Stimulated activated effector memory CD8-positive, alpha-beta T cell treated with anti-CD3 and anti-CD28 coated beads, Interleukin-12 subunit alpha, Interleukin-12 subunit beta, amount 100 ng/mL, for 72 hours (primary cell): ENCODE results near the gene STARD3NL.
A peak's percentile ranks its signal among the peaks of the same experiment; 100 is the strongest.
"Not testable (repeated sequence)": the region's sequence is repeated elsewhere in the genome, so short reads cannot be mapped to it uniquely, and the experiment has no call there.

Source experiments
- ATAC-seq: fragments of 150-1000 bp; cut with Tn5 transposase; 2 replicates; pipeline ENCODE4 v1.10.0; 2021
- DNase-seq, 2 donors: peaks; one replicate each; pipeline ENCODE4 v3.0.0; 2021 to 2022; ENCODE audit warnings: low spot score in 2 of 2
- H3K27ac Mint-ChIP-seq: one replicate; pipeline ENCODE4 v1.8.0; 2022; ENCODE audit warnings: mild to moderate bottlenecking, mixed read lengths
- H3K36me3 Mint-ChIP-seq: one replicate; pipeline ENCODE4 v1.8.0; 2022; ENCODE audit warnings: mild to moderate bottlenecking, mixed read lengths
- H3K4me1 Mint-ChIP-seq: one replicate; pipeline ENCODE4 v1.8.0; 2022; ENCODE audit warnings: mixed read lengths
- H3K4me3 Mint-ChIP-seq: one replicate; pipeline ENCODE4 v1.8.0; 2022; ENCODE audit warnings: mild to moderate bottlenecking, mixed read lengths
- H3K9me3 Mint-ChIP-seq: one replicate; pipeline ENCODE4 v1.8.0; 2022; ENCODE audit warnings: mixed read lengths

STARD3NL gene

DNA sequence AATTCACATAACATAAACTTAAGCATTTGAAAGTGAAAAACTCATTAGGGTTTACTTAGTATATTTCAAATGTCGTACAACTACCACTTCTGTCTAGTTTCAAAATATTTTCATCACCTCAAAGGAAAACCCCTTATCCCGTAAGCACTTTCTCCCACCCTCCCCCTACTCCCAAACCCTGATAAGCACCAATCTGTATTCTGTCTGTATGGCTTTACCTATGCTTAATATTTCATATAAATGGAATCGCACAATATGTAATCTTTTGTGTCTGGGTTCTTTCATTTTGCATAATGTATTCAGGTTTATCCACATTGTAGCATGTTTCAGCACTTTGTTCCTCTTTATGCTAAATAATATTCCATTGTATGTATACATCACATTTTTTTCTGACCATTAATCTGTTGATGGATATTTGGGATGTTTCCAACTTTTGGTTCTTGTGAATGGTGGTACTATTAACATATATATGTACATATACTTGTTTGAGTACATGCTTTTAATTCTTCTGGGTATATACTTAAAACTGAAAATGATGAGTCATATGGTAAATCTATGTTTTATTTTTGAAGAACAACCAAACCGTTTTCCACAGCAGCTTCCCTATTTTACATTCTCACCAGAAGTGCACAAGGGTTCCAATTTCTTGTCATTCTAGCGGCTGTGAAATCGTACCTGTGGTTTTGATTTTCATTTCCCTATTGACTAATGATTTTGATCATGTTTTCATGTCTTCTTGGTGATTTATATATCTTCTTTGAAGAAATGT, 6.2 kb upstream of the STARD3NL start:
- H3K4me3 Mint-ChIP-seq, result peak overlapping the region; percentile 21
- peak; percentile 87 for ATAC-seq

DNA sequence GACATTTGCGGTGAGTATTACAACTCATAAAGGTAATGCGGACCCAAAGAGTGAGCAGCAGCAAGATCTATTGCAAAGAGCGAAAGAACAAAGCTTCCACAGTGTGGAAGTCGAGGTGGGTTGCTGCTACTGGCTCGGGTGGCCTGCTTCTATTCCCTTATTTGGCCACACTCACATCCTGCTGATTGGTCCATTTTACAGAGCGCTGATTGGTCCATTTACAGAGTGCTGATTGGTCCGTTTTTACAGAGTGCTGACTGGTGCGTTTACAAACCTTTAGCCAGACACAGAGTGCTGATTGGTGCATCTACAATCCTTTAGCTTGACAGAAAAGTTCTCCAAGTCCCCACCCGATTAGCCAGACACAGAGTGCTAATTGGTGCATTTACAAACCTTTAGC, 2.5 kb upstream of the STARD3NL start:
- H3K4me1 Mint-ChIP-seq, result peaks cover 50% of the 10 kb centered on the region
- not testable (repeated sequence) for H3K36me3 Mint-ChIP-seq, H3K9me3 Mint-ChIP-seq, DNase-seq, ATAC-seq, H3K27ac Mint-ChIP-seq, H3K4me3 Mint-ChIP-seq

More for the DNA sequence above, 6.2 kb upstream of the STARD3NL start:
- H3K4me1 Mint-ChIP-seq, result peaks cover 37% of the 10 kb centered on the region
- no peaks in the 10 kb centered on the region for H3K36me3 Mint-ChIP-seq
- DNase-seq, result no peak
- no peaks in the 10 kb centered on the region for H3K9me3 Mint-ChIP-seq
- H3K27ac Mint-ChIP-seq, result no peak overlapping the region

DNA sequence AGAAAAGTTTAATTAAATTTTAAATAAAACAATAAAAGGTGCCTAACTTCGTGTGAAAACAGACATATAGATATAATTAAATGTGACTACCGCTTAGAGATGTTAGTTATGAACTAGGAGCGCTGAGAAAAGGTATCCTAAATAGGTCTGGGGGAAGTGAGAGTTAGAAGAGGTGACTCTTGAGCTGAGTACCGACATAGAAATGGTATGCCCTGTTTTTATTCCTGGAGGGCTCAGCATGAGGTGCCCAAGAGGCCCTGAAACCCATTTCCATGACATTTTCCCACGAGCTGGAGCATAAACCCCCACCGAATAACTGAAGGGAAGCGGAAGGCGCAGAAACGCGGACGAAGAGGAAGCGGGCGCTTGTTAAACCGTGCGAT, 433 bp upstream of the STARD3NL start:
- H3K36me3 Mint-ChIP-seq, result peaks cover 7% of the 10 kb centered on the region
- peak overlapping the region; percentile 96 for H3K4me3 Mint-ChIP-seq
- no peaks in the 10 kb centered on the region for H3K9me3 Mint-ChIP-seq
- peaks cover 41% of the 10 kb centered on the region for H3K4me1 Mint-ChIP-seq
- DNase-seq (no peak), ATAC-seq (no peak)
- H3K27ac Mint-ChIP-seq, result peak overlapping the region; percentile 94

DNA sequence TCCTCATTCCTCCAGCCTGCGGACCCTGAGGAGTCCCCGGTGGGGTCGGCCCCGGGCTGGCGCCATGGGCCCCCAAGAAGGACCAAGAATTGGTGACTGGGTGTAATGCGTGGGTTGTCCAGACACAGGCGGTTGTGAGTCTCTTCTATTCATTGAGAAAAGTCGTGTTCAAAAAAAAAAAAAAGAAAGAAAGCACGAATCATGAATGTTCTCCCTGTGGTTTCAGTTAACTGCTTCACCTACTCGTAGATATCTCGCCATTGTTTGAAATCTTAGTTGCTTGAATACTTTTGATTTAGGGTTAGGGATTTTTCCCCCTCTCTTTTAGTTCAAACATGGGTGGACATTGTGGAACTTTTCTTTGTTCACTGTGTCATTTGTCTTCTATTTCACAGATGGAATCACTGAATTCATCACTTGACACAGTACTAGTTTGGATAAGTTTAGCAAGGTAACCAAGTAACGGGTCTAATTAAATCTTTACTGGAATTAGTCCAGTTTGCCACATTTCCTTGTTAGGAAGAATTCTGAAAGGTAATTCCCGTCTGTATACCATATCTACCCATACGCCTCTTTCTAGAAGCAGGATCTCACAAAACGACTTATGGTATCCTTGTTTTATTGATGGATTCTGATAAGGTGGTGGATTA, 775 bp downstream of the STARD3NL start:
- DNase-seq (no peak), ATAC-seq (peak; percentile 73)
- peak overlapping the region; percentile 96 for H3K4me3 Mint-ChIP-seq
- peak overlapping the region; percentile 94 for H3K27ac Mint-ChIP-seq
- H3K36me3 Mint-ChIP-seq, result peaks cover 7% of the 10 kb centered on the region
- peaks cover 37% of the 10 kb centered on the region for H3K4me1 Mint-ChIP-seq
- H3K9me3 Mint-ChIP-seq, result no peaks in the 10 kb centered on the region

DNA sequence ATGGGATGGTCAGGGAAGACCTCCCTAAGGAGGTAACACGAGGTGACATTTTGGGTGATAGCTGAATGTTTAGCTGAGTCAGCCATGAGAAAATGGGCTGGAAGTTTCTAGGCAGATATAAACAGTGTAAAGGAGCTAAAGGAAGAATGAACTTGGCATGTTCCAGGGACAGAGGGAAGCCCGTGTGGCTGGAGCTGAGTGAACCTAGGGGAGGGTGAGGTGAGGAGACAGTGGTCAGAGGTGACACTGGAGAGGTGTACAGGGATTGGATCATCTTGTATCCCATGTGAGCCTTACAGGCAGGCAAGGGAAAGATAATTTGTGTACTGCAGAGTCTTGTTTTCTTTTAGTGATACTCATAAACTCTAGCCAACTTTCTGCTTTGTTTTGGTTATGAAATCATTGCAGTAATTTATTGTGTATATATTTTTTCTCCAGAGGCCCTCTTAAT, 1.8 kb downstream of the STARD3NL start:
- DNase-seq, result no peak
- Mint-ChIP-seq H3K36me3 (peaks cover 7% of the 10 kb centered on the region), H3K4me3 (peak overlapping the region; percentile 96), H3K9me3 (no peaks in the 10 kb centered on the region), H3K27ac (peak overlapping the region; percentile 94), H3K4me1 (peaks cover 38% of the 10 kb centered on the region)
- ATAC-seq, result no peak

DNA sequence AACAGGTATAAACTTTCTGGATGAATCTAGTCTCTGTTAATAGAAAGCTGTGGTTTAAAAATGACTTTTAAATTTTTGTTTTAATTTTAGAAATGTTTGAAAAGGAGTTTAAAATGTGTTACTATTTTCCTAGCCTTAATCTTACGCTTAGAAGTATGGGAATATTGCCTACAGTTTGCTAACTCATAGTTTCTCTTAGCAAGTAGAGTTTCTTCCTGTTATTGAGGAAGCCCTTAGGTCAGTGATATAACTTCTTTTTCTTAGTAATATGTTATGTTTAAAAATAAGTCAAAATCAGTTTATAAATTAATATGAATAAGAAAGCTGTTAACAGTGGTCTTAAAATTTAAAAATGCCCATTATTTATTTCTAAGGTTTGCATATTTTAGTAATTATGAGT, 3.1 kb downstream of the STARD3NL start:
- H3K4me3 Mint-ChIP-seq, result no peak overlapping the region
- H3K27ac Mint-ChIP-seq, result no peak overlapping the region
- peaks cover 7% of the 10 kb centered on the region for H3K36me3 Mint-ChIP-seq
- H3K9me3 Mint-ChIP-seq, result no peaks in the 10 kb centered on the region
- ATAC-seq (no peak), DNase-seq (no peak)
- peaks cover 47% of the 10 kb centered on the region for H3K4me1 Mint-ChIP-seq

DNA sequence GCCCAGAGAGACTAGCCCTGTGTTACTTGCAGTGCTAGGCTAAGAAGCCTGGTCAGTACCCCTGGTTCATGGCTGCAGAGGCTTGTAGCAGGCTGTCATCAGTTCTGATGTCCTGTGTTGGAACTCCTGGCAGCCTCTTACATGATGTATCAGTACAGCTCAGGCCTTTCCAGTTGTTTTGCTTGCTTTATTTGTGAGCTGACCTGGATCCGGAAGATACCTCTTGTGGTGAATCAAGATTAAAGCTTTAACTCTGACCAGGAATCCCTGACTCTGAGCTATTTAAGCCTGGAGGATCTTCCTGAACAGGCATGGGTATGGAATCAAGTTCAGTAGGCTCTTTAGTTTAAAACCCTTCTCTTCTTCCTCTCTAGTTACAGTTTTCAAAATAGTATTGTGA, 4.4 kb downstream of the STARD3NL start:
- H3K4me1 Mint-ChIP-seq, result peaks cover 52% of the 10 kb centered on the region
- no peak overlapping the region for H3K27ac Mint-ChIP-seq
- DNase-seq (no peak), ATAC-seq (no peak)
- H3K36me3 Mint-ChIP-seq, result peaks cover 6% of the 10 kb centered on the region
- no peak overlapping the region for H3K4me3 Mint-ChIP-seq
- H3K9me3 Mint-ChIP-seq, result no peaks in the 10 kb centered on the region

DNA sequence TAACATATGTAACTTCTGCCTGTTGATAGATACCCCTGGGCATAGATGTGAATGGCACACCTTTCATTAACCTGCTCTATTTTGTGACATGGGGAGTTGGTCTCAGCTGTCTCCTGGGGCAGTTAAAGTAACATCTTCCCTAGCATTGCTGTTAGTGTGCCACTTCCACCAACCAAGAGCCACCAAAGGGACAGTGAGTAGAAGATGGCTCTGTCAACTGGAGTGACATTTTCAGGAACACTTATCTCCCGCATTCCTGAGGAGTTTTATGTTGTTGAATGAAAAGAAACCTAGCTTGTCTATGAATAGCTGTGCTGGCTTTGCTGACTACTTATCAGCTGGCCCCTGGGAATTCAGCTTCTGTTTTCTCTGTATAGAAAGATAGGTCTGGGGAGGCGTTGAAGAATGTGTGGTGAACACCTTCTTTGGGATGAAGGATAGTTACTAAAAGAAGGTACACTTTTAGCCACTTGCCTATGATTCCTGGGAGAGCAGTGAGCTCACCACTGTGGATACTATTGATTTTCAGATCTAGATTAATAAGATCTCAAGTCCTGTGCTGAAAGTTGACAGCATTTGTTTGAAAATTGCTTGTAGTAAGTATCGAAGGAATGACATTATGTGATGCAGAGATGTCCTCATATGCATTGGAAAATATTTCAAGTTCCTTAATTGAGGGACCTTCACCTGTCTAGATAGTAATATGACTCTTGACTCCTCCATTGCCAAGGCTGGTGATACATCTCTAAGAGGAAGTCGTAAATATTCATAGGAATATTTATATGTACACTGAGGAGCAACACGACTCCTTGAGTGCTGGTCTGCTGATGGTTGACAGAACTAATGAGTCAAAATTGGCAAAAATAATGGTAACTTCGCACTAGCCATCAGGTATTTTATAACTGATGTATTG, 7.6 kb downstream of the STARD3NL start:
- Mint-ChIP-seq H3K9me3 (no peaks in the 10 kb centered on the region), H3K36me3 (no peaks in the 10 kb centered on the region), H3K4me3 (no peak overlapping the region), H3K27ac (peak overlapping the region; percentile 37), H3K4me1 (peaks cover 53% of the 10 kb centered on the region)
- DNase-seq (no peak), ATAC-seq (no peak)

DNA sequence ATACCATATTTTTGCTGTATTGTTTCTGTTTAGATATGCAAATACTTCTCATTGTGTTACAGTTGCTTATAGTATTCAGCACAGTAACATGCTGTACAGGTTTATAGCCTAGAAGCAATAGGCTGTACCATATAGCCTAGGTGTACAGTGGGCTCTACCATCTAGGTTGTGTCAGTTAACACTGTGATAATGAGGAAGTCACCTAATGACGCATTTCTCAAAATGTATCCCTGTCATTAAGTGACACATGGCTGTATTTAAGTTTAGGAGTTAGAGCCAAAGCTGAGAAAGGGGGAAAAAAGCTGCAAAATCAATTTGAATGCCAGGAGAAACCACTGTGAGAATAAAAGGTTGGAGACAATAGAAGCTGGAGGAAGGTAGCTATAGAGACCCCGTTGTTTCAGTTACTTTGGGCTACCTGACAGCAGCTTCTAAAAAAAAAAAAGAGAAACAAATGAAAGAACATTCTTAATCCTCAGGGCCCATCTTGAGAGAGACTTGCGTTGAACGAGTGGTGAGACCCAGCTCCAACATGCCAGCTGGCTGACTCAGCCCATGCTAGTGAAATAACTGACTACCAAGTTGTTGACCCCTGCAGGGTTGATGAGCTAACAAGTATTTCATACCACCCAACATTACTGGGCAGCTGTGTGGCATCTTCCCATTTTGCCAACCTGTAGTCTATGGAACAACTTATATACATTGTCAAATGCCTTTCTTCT, 8.7 kb downstream of the STARD3NL start:
- no peaks in the 10 kb centered on the region for H3K36me3 Mint-ChIP-seq
- H3K9me3 Mint-ChIP-seq, result peaks cover 3% of the 10 kb centered on the region
- ATAC-seq, result no peak
- H3K27ac Mint-ChIP-seq, result no peak overlapping the region
- no peak overlapping the region for H3K4me3 Mint-ChIP-seq
- peaks cover 53% of the 10 kb centered on the region for H3K4me1 Mint-ChIP-seq
- DNase-seq, result no peak

DNA sequence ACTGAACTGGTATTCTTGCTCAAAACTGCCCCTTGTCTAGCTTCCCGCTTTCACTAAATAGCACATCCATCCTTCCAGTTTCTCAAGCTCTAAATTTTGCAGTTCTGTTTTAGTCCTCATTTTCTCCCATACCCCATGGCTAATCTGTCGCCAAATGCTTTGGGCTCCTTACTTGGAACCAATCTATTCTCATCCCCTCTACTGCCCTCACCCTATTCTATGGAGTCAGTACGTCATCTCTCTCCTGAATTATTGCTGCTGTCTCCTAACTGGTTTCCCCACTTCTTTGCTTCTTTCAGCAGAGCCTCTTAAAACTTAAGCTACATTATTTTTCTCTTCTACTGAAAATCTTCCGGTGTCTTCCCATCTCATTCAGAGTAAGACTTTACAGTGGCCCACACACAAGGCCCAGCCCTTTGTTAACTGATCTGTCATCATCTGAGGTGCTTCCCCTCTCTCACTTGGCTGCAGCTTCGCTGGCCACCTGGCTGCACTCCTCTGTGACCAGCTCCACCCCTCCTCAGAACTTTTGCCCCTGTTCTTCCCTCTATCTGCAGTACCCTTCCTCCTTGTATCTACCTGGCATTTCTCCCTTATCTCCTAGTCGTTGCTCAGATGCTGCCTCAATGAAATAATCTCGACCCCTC, 9.9 kb downstream of the STARD3NL start:
- Mint-ChIP-seq H3K36me3 (peaks cover 5% of the 10 kb centered on the region), H3K4me1 (peaks cover 60% of the 10 kb centered on the region), H3K9me3 (peaks cover 3% of the 10 kb centered on the region), H3K4me3 (no peak overlapping the region), H3K27ac (peak overlapping the region; percentile 26)
- ATAC-seq (no peak), DNase-seq (no peak)

DNA sequence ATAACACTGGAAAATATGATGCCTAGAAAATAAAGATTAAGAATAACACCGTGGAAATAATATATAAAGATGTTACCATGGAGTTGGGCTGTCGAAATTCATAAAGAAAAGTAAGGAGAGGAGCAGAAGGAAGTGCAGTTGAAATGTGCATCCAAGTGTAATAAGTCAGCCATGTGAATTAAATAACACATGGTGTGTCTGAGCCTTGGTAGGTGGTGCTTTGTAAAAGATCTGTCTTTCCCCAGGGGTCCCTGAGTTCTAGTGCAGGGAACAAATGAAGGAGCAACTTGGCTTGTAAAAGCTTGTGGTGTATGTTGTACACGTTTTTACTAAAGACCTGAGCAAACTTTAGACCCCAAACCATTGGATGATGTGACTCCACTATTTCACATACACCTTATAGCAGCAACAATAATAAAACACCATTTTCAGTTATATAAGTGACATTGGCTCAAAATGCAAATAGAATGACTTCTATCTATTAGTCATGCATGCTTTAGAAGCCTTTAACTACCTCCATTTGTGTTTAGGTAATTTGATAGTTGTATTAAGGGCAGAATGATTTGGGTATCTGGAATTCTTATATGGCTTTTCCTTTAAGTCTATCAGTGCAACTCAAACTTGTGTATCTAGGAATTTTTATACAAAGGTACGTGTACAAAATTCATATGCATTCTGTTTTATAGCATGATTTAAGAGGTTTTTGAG, 11.3 kb downstream of the STARD3NL start:
- Mint-ChIP-seq H3K4me1 (peaks cover 60% of the 10 kb centered on the region), H3K4me3 (no peak overlapping the region)

DNA sequence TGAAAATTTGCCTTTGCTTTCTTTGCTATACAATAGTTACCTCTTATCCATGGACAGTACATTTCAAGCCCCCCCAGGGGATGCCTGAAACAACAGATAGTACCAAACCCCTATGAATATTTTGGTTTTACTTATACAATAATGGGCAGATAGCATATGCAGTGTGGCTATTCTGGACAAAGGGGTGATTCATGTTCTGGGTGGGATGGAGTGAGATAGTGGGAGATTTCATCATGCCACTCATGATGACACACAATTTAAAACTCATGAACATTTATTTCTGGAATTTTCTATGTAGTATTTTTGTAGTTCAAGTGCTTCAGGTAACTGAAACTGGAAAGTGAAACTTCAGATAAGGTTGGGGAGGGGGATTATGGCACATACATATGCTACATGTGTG, 12.0 kb downstream of the STARD3NL start:
- Mint-ChIP-seq H3K4me1 (peaks cover 58% of the 10 kb centered on the region), H3K27ac (no peak overlapping the region), H3K4me3 (no peak overlapping the region), H3K36me3 (peaks cover 6% of the 10 kb centered on the region), H3K9me3 (peaks cover 3% of the 10 kb centered on the region)
- no peak for DNase-seq
- ATAC-seq, result peak; percentile 11

More for the DNA sequence above, 11.3 kb downstream of the STARD3NL start:
- Mint-ChIP-seq H3K27ac (no peak overlapping the region), H3K36me3 (peaks cover 6% of the 10 kb centered on the region), H3K9me3 (peaks cover 3% of the 10 kb centered on the region)
- no peak for DNase-seq
- no peak for ATAC-seq

DNA sequence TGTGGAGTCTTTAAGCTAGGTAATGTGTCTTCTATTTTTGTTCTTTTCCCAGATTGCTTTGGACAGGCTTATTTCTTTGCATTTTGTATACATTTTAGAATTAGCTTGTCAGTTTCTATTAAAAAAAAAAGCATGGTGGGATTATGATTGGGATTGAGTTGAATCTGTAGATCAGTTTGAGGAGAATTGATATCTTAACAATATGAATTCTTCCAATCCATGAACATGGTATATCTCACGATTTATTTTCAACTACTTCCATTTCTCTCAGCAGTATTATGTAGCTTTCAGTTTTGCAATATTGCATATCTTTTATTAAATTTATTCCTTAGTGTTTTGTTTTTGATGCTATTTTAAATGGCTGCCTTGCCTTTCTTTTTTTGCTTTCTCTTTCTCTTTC, 13.7 kb downstream of the STARD3NL start:
- H3K4me1 Mint-ChIP-seq, result peaks cover 56% of the 10 kb centered on the region
- peaks cover 3% of the 10 kb centered on the region for H3K9me3 Mint-ChIP-seq
- H3K4me3 Mint-ChIP-seq, result no peak overlapping the region
- no peak overlapping the region for H3K27ac Mint-ChIP-seq
- peaks cover 6% of the 10 kb centered on the region for H3K36me3 Mint-ChIP-seq
- no peak for ATAC-seq
- no peak for DNase-seq

DNA sequence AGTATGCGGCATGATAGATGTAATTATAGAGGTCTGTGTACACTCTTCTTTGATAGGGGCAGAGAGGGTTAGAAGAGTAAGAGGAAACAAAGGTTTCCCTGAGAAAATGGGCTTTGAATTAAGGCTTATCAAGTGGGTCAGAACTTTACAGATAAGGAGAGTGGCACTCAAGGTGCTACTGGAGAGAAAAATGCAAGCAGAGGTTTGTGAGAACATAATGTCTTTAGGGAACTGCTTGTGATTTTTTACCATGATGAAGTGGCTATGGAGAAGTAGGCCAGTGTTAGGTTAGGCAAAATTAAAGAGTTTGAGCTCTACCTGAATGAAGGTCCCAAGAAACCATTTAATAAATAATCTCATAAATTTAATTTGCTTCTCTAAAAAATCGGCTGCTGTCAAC, 14.3 kb downstream of the STARD3NL start:
- Mint-ChIP-seq H3K27ac (no peak overlapping the region), H3K4me1 (peaks cover 60% of the 10 kb centered on the region), H3K9me3 (peaks cover 3% of the 10 kb centered on the region), H3K4me3 (no peak overlapping the region), H3K36me3 (peaks cover 6% of the 10 kb centered on the region)
- ATAC-seq, result no peak
- no peak for DNase-seq
